ENCODE data around the gene KAT7. TPM values are rescaled to one million over a fixed set of nuclear protein-coding genes. Genes with fewer than 3 reads are reported as not detected.

Gene KAT7
- total and polyA plus RNA-seq, 10 of the 15 experiments (the other 5 are each of a cell fraction or from before 2014, with no cell fraction given), result 6.6 to 45.8 (median 26.3) TPM

DNA sequence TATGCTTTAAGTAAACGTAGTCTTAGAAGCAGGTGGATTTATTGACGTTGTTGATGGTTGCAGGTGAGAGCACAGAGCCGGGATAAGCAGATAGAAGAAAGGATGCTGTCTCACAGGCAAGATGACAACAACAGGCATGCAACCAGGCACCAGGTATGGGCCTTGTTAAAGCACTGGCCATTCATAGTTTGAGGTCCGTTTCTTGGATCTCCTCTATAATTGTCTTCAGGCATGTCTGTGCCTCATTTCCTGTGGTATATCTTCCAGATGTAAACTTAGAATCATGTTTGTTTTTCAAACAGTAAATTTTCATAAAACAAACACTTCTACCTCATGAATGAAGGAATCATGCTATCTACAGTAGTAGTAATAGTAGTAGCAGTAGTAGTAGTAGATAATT is 20.6 kb downstream of the KAT7 start:
- ChIA-PET POLR2A (no interaction called here), SMC1A (ENCODE audit: uncharacterized antibody, unreplicated experiment) (no interaction called here), RAD21 (ENCODE audit: unreplicated experiment) (no interaction called here), CTCF (interaction anchor here (1.2 kb wide), 1 partner anchor 21 kb away, joined by 3 read pairs; the partner anchor contains the start of gene KAT7)
- no peak for TF ChIP-seq NR2C1 (IDR thresholded peaks at IDR 0.05)
- TF ChIP-seq, protein P1, sequence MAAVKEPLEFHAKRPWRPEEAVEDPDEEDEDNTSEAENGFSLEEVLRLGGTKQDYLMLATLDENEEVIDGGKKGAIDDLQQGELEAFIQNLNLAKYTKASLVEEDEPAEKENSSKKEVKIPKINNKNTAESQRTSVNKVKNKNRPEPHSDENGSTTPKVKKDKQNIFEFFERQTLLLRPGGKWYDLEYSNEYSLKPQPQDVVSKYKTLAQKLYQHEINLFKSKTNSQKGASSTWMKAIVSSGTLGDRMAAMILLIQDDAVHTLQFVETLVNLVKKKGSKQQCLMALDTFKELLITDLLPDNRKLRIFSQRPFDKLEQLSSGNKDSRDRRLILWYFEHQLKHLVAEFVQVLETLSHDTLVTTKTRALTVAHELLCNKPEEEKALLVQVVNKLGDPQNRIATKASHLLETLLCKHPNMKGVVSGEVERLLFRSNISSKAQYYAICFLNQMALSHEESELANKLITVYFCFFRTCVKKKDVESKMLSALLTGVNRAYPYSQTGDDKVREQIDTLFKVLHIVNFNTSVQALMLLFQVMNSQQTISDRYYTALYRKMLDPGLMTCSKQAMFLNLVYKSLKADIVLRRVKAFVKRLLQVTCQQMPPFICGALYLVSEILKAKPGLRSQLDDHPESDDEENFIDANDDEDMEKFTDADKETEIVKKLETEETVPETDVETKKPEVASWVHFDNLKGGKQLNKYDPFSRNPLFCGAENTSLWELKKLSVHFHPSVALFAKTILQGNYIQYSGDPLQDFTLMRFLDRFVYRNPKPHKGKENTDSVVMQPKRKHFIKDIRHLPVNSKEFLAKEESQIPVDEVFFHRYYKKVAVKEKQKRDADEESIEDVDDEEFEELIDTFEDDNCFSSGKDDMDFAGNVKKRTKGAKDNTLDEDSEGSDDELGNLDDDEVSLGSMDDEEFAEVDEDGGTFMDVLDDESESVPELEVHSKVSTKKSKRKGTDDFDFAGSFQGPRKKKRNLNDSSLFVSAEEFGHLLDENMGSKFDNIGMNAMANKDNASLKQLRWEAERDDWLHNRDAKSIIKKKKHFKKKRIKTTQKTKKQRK (IDR thresholded peaks at IDR 0.05; ENCODE audit: low read depth, low read length), result no peak
- no peak for TF ChIP-seq PAX5 (IDR thresholded peaks at IDR 0.05; ENCODE audit: borderline replicate concordance, low read depth, low read length)
- TF ChIP-seq ASH2L (IDR thresholded peaks at IDR 0.05; ENCODE audit: borderline replicate concordance, low read depth), result no peak
- no peak for TF ChIP-seq BHLHE40 (IDR thresholded peaks at IDR 0.05; ENCODE audit: borderline replicate concordance in 1 of 2, low read depth in 2 of 2, low read length in 1 of 2)
- no peak for TF ChIP-seq CBFB (IDR thresholded peaks at IDR 0.05; ENCODE audit: low read depth)
- no peak for TF ChIP-seq CHD4 (IDR thresholded peaks at IDR 0.05)
- TF ChIP-seq, protein P2, sequence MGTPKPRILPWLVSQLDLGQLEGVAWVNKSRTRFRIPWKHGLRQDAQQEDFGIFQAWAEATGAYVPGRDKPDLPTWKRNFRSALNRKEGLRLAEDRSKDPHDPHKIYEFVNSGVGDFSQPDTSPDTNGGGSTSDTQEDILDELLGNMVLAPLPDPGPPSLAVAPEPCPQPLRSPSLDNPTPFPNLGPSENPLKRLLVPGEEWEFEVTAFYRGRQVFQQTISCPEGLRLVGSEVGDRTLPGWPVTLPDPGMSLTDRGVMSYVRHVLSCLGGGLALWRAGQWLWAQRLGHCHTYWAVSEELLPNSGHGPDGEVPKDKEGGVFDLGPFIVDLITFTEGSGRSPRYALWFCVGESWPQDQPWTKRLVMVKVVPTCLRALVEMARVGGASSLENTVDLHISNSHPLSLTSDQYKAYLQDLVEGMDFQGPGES (IDR thresholded peaks at IDR 0.05), result no peak
- no peak for TF ChIP-seq TCF7 (IDR thresholded peaks at IDR 0.05; ENCODE audit: borderline replicate concordance)
- TF ChIP-seq SUPT20H (IDR thresholded peaks at IDR 0.05; ENCODE audit: borderline replicate concordance, control insufficient read depth, low read depth, low read length), result no peak
- TF ChIP-seq SREBF2 (IDR thresholded peaks at IDR 0.05; ENCODE audit: low read length), result no peak
- intact Hi-C loops (cut with micrococcal nuclease; ENCODE audit: unreplicated experiment) (no loop called here), in situ Hi-C loops (cut with MboI) (no loop called here)
- H3K9me3 ChIP-seq (replicated peaks; ENCODE audit: control insufficient read depth, insufficient read depth, low read length), result no peaks in the 10 kb centered on the region
- FAIRE-seq (no peak), DNase-seq (ENCODE audit: low read depth, low spot score) (no peak), ATAC-seq (no peak)
- H4K20me1 ChIP-seq (ENCODE audit: control insufficient read depth, insufficient read depth), result no peaks in the 10 kb centered on the region
- no peaks in the 10 kb centered on the region for H3K79me2 ChIP-seq (ENCODE audit: control insufficient read depth, insufficient read depth, low read length)
- H2AFZ ChIP-seq (ENCODE audit: control insufficient read depth, low read depth, low read length), result no peak overlapping the region
- H3K36me3 ChIP-seq (ENCODE audit: control insufficient read depth in 2 of 2, insufficient read depth in 2 of 2, low read length in 1 of 2), result peaks cover 4 to 42% of the 10 kb centered on the region in 2 experiments
- no peak overlapping the region for H3K4me3 ChIP-seq
- BruUV-seq (replicated peaks), result no TSS peak
- no peaks in the 10 kb centered on the region for H3K27me3 ChIP-seq (replicated peaks in 1 of 2; ENCODE audit: control insufficient read depth in 2 of 2, insufficient read depth in 2 of 2, low read length in 1 of 2)
- no peak overlapping the region for H3K4me2 ChIP-seq (ENCODE audit: control insufficient read depth, insufficient read depth)
- 95% methylated on average over 4 of the region's 4 CpGs for WGBS (ENCODE audit: insufficient coverage, insufficient replicate concordance, low lambda C conversion rate, missing lambda C conversion rate)
- no peak overlapping the region for H3K9ac ChIP-seq (ENCODE audit: control insufficient read depth, insufficient read depth, low read length)
- H3K27ac ChIP-seq (ENCODE audit: control insufficient read depth, insufficient read depth), result no peak overlapping the region
- no peaks in the 10 kb centered on the region for H3K4me1 ChIP-seq (ENCODE audit: control insufficient read depth, insufficient read depth, low read length)

Measured in GM12878 (cell line).